OCI-LY7 (cell line): ENCODE data around the gene CHRFAM7A.
"Not testable (repeated sequence)": the region's sequence is repeated elsewhere in the genome, so short reads cannot be mapped to it uniquely, and the experiment has no call there.

Experiments
- CTCF ChIP-seq: fragments of 200-600 bp; sonication (generic); conservative IDR thresholded peaks from 2 replicates; pipeline ENCODE4 v1.5.1; 2014; ENCODE audit warnings: mild to moderate bottlenecking, antibody characterized with exemption, low read length, moderate library complexity, mixed read lengths
- EZH2phosphoT487 ChIP-seq: fragments of 200-600 bp; sonication (generic); IDR thresholded peaks from 2 replicates; pipeline ENCODE4 v1.6.1; 2018; ENCODE audit warnings: low read depth, borderline replicate concordance, mild to moderate bottlenecking, mixed run types, antibody characterized with exemption, low read length, moderate library complexity, mixed read lengths

GRCh38 chr15:30438348-30438747 is 45.0 kb upstream of the CHRFAM7A start:
- TF ChIP-seq CTCF, EZH2phosphoT487: not testable (repeated sequence)
